HEK293 (cell line): ENCODE data around the gene WAC.

Experiments used
- CTCF ChIA-PET: fragments of 350-600 bp; formaldehyde crosslinking; extraction: SDS; loops from one replicate; lab custom pipeline; 2021; ENCODE audit warnings: antibody characterized with exemption; lab: Yijun Ruan, JAX
- POLR2A ChIA-PET: fragments of 300-600 bp; formaldehyde crosslinking; extraction: SDS; loops from one replicate; lab custom pipeline; 2020; ENCODE audit warnings: antibody characterized with exemption, inconsistent platforms; lab: Yijun Ruan, JAX
- H3K27ac ChIP-seq: fragments of 200-500 bp; sonication (Bioruptor generic); 2 replicates; pipeline ENCODE4 v1.5.1; 2014; ENCODE audit warnings: low read depth, low read length, control low read depth, inconsistent platforms; ENCODE audit errors: extremely low read depth
- H3K36me3 ChIP-seq, 2 experiments: fragments of 200-500 bp in 1 of 2; sonication (Bioruptor generic) in 1 of 2; 1 replicate in 1 of 2; 2 replicates in 1 of 2; pipeline ENCODE4 v1.5.1; 2014 to 2017; ENCODE audit warnings: inconsistent platforms in 2 of 2, low read length in 2 of 2; ENCODE audit not compliant: control insufficient read depth in 2 of 2, insufficient read depth in 1 of 2
- H3K4me1 ChIP-seq: fragments of 200-500 bp; sonication (Bioruptor generic); 2 replicates; pipeline ENCODE4 v1.5.1; 2014; ENCODE audit warnings: mild to moderate bottlenecking, low read length, inconsistent platforms; ENCODE audit not compliant: control insufficient read depth, insufficient read depth
- H3K4me3 ChIP-seq: 2 replicates; pipeline ENCODE4 v1.5.1; 2011; ENCODE audit warnings: low read depth, mild to moderate bottlenecking, control low read depth, low read length, moderate library complexity
- H3K9me3 ChIP-seq: fragments of 200-500 bp; sonication (Bioruptor generic); 2 replicates; pipeline ENCODE4 v1.5.1; 2014; ENCODE audit warnings: low read depth, low read length, inconsistent platforms; ENCODE audit not compliant: control insufficient read depth, insufficient read depth
- CTCF ChIP-seq: fragments of 450-650 bp; formaldehyde crosslinking; IDR thresholded peaks from 2 replicates; pipeline ENCODE4 v1.5.1; 2016; ENCODE audit warnings: missing biosample characterization, missing genetic modification characterization
- GLI2 ChIP-seq: fragments of 450-650 bp; formaldehyde crosslinking; IDR thresholded peaks from 2 replicates; pipeline ENCODE4; 2017; ENCODE audit warnings: missing biosample characterization, missing genetic modification characterization, low read depth, borderline replicate concordance
- GLIS1 ChIP-seq: fragments of 450-650 bp; formaldehyde crosslinking; IDR thresholded peaks from 2 replicates; pipeline ENCODE4 v1.5.1; 2016; ENCODE audit warnings: missing biosample characterization, missing genetic modification characterization
- HOXA7 ChIP-seq: sonication (generic); formaldehyde crosslinking; IDR thresholded peaks from 2 replicates; pipeline ENCODE4 v1.8.1; 2022; ENCODE audit warnings: missing genetic modification reagents, borderline replicate concordance
- INSM2 ChIP-seq: fragments of 450-650 bp; formaldehyde crosslinking; IDR thresholded peaks from 2 replicates; pipeline ENCODE4 v1.5.1; 2016; ENCODE audit warnings: missing biosample characterization, missing genetic modification characterization
- KLF9 ChIP-seq: fragments of 450-650 bp; formaldehyde crosslinking; IDR thresholded peaks from 2 replicates; pipeline ENCODE4 v1.5.1; 2016; ENCODE audit warnings: missing biosample characterization, missing genetic modification characterization, low read depth
- MYNN ChIP-seq: fragments of 450-650 bp; formaldehyde crosslinking; IDR thresholded peaks from 2 replicates; pipeline ENCODE4 v1.5.1; 2016; ENCODE audit warnings: missing biosample characterization, missing genetic modification characterization, borderline replicate concordance
- PRDM4 ChIP-seq: fragments of 450-650 bp; formaldehyde crosslinking; IDR thresholded peaks from 2 replicates; pipeline ENCODE4 v1.5.1; 2017; ENCODE audit warnings: missing biosample characterization, missing genetic modification characterization
- SETDB1 ChIP-seq: IDR thresholded peaks from one replicate; pipeline ENCODE4 v1.6.1; 2017; ENCODE audit warnings: mild to moderate bottlenecking, low read length, moderate library complexity, mixed read lengths; ENCODE audit not compliant: insufficient read length
- TRIM28 ChIP-seq: IDR thresholded peaks from 2 replicates; pipeline ENCODE4 v1.6.1; 2011; ENCODE audit warnings: low read length, control low read depth, borderline replicate concordance
- ZBTB26 ChIP-seq: fragments of 450-650 bp; formaldehyde crosslinking; optimal IDR thresholded peaks from 2 replicates; pipeline ENCODE3; 2016; ENCODE audit warnings: missing biosample characterization, mild to moderate bottlenecking, missing genetic modification characterization
- ZBTB48 ChIP-seq: fragments of 450-650 bp; formaldehyde crosslinking; IDR thresholded peaks from 2 replicates; pipeline ENCODE4 v1.5.1; 2016; ENCODE audit warnings: missing biosample characterization, missing genetic modification characterization
- ZBTB8A ChIP-seq: fragments of 450-650 bp; formaldehyde crosslinking; IDR thresholded peaks from 2 replicates; pipeline ENCODE4 v1.5.1; 2016; ENCODE audit warnings: missing biosample characterization, missing genetic modification characterization
- ZNF10 ChIP-seq: fragments of 450-650 bp; formaldehyde crosslinking; IDR thresholded peaks from 2 replicates; pipeline ENCODE4 v1.5.1; 2017; ENCODE audit warnings: missing biosample characterization, missing genetic modification characterization
- ZNF174 ChIP-seq: fragments of 450-650 bp; formaldehyde crosslinking; IDR thresholded peaks from 2 replicates; pipeline ENCODE4 v1.5.0; 2017; ENCODE audit warnings: missing biosample characterization, mild to moderate bottlenecking, missing genetic modification characterization
- ZNF184 ChIP-seq: fragments of 450-650 bp; IDR thresholded peaks from 2 replicates; pipeline ENCODE4 v1.5.1; 2018; ENCODE audit warnings: missing biosample characterization, mild to moderate bottlenecking, missing genetic modification characterization
- ZNF2 ChIP-seq: fragments of 450-650 bp; formaldehyde crosslinking; IDR thresholded peaks from 2 replicates; pipeline ENCODE4 v1.5.1; 2016; ENCODE audit warnings: missing biosample characterization, missing genetic modification characterization
- ZNF223 ChIP-seq: fragments of 450-650 bp; formaldehyde crosslinking; IDR thresholded peaks from 2 replicates; pipeline ENCODE4 v1.5.1; 2016; ENCODE audit warnings: missing biosample characterization, missing genetic modification characterization
- ZNF24 ChIP-seq: fragments of 450-650 bp; formaldehyde crosslinking; IDR thresholded peaks from 2 replicates; pipeline ENCODE4 v1.5.1; 2016; ENCODE audit warnings: missing biosample characterization, missing genetic modification characterization
- ZNF280D ChIP-seq: fragments of 450-650 bp; formaldehyde crosslinking; IDR thresholded peaks from 2 replicates; pipeline ENCODE4 v1.5.1; 2016; ENCODE audit warnings: missing biosample characterization, missing genetic modification characterization
- ZNF48 ChIP-seq: fragments of 450-650 bp; formaldehyde crosslinking; IDR thresholded peaks from 2 replicates; pipeline ENCODE4 v1.5.1; 2016; ENCODE audit warnings: missing biosample characterization, missing genetic modification characterization
- ZNF600 ChIP-seq: fragments of 450-650 bp; formaldehyde crosslinking; IDR thresholded peaks from 2 replicates; pipeline ENCODE4 v1.5.1; 2016; ENCODE audit warnings: missing biosample characterization, missing genetic modification characterization
- ZNF670 ChIP-seq: fragments of 450-650 bp; formaldehyde crosslinking; IDR thresholded peaks from 2 replicates; pipeline ENCODE4 v1.5.1; 2016; ENCODE audit warnings: missing biosample characterization, missing genetic modification characterization, low read depth
- ZNF701 ChIP-seq: fragments of 450-650 bp; formaldehyde crosslinking; IDR thresholded peaks from 2 replicates; pipeline ENCODE4 v1.5.1; 2016; ENCODE audit warnings: missing biosample characterization, missing genetic modification characterization

WAC gene

GRCh38 chr10:28628184-28628893, 95.4 kb downstream of the WAC start:
- H3K36me3 ChIP-seq, result no peaks in the 10 kb centered on the region
- no peak overlapping the region for H3K4me3 ChIP-seq
- H3K9me3 ChIP-seq, result no peaks in the 10 kb centered on the region
- peaks cover 10% of the 10 kb centered on the region; the same call in 1 of the 2 replicates for H3K4me1 ChIP-seq
- ChIA-PET POLR2A (no interaction called here), CTCF (interaction anchor here (0.6 to 3.0 kb wide), 24 partner anchors 9 to 874 kb away, joined by 3 to 17 read pairs (median 4); no protein-coding TSS in a partner anchor)
- no peak overlapping the region for H3K27ac ChIP-seq
- TF ChIP-seq ZBTB48 (tag by site-specific recombination) (peak; percentile 92), ZNF701 (no peak), ZNF2 (tag by site-specific recombination) (no peak), KLF9 (no peak), ZNF223 (tag by site-specific recombination) (no peak), ZNF24 (no peak), HOXA7 (CRISPR knock-in tag) (no peak), GLIS1 (tag by site-specific recombination) (no peak), TRIM28 (no peak), ZNF48 (no peak), ZNF280D (no peak), ZBTB26 (no peak), ZNF174 (tag by site-specific recombination) (no peak), ZBTB8A (tag by site-specific recombination) (no peak), PRDM4 (tag by site-specific recombination) (no peak), GLI2 (tag by site-specific recombination) (no peak), ZNF600 (tag by site-specific recombination) (peak; percentile 63), CTCF (peak; percentile 66), ZNF670 (tag by site-specific recombination) (no peak), INSM2 (tag by site-specific recombination) (no peak), MYNN (tag by site-specific recombination) (0 out of 2 replicates have a peak, but pooled peaks have one; percentile 60), ZNF10 (0 out of 2 replicates have a peak, but pooled peaks have one; percentile 8), ZNF184 (tag by site-specific recombination) (no peak), SETDB1 (no peak)
